Limb (tissue), 2 donors: Measurements from ENCODE around the gene XYLB.
"Not testable (repeated sequence)": the region's sequence is repeated elsewhere in the genome, so short reads cannot be mapped to it uniquely, and the experiment has no call there.

ENCODE experiments used
- DNase-seq, 2 donors: peaks; one replicate each; pipeline ENCODE4 v3.0.0-alpha.2; 2016; ENCODE audit errors: extremely low spot score in 2 of 2

Gene XYLB

GRCh38 chr3:38392604-38393163 lies 46.1 kb downstream of the XYLB start:
- DNase-seq = no peak

DNA sequence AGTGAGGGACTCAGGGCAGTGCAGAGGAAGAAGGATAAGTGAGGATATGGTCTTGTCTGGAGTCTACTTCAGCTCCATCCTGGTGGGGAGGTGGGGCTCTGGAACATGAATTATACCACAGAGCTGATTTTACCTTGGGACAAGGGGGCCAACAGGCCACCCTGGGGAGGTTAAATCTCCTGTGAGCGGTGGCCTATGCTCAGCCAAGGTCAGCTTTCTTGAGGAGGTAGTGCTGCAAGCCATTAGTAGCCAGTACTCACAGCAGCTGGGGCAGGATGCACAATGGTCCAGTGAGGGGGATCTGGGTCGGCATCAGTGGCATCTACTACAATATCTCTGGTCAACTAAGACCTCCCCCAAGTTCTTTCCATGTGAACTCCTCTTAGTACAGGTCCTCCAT lies 49.7 kb downstream of the XYLB start:
- DNase-seq = no peak

GRCh38 chr3:38396861-38397260 lies 50.3 kb downstream of the XYLB start:
- DNase-seq = no peak

- peak; percentile 22 to 63 for DNase-seq
Observed at GRCh38 chr3:38397320-38397719, 50.7 kb downstream of the XYLB start.

GRCh38 chr3:38401246-38401962 lies 54.8 kb downstream of the XYLB start:
- DNase-seq = no peak

DNA sequence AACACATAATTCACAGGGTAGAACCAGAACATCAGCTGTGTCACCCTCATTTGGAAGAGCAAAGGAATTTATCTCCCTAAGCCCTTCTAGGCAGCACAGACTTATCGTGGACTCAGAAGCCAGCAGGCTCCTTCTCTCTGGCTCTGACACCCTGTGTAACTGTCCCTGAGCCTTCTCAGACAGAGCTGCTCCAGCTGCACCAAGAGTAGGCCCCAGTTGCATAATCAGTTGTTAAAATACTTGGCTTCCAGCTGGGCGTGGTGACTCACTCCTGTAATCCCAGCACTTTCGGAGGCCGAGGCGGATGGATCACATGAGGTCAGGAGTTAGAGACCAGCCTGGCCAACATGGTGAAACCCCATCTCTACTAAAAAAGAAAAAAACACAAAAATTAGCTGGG lies 57.7 kb downstream of the XYLB start:
- DNase-seq = no peak

DNA sequence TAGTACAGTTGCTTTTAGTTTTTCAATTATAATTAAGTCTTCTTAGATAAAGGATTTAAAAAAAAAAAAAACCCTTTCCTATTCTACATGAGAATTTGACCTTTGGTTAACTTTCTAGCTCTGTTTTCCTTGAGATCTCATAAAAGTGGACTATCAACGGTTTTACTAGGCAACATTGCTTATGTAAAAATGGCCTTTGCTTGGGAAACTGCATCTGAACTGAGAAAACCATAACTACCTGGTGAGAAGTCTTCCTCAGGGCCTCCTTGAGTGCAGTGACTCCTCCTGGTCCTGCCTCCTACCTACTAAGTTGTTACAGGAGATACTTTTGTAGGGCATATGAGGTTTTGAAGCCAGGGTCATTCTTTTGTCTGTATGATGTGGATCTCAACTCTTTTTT lies 65.0 kb downstream of the XYLB start:
- DNase-seq = no peak

- DNase-seq = not testable (repeated sequence)
Observed at GRCh38 chr3:38420758-38421157, 74.2 kb downstream of the XYLB start.

GRCh38 chr3:38421679-38422336 lies 75.2 kb downstream of the XYLB start:
- no peak for DNase-seq

GRCh38 chr3:38426798-38427426 lies 80.3 kb downstream of the XYLB start:
- not testable (repeated sequence) for DNase-seq

GRCh38 chr3:38432871-38433658 lies 86.5 kb downstream of the XYLB start:
- not testable (repeated sequence) for DNase-seq

DNA sequence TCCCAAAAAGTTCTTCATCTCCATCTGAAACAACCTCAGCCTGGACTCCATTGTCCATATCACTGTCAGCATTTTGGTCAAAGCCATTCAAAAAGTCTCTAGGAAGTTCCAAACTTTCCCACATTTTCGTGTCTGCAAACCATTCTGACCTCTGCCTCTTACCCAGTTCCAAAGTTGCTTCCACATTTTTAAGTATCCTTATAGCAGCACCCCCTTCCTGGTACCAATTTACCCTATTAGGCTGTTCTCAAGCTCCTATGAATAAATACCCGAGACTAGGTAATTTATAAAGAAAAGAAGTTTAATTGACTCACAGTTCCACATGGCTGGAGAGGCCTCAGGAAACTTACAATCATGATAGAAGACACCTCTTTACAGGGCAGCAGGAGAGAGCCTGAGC lies 87.1 kb downstream of the XYLB start:
- not testable (repeated sequence) for DNase-seq

- DNase-seq = not testable (repeated sequence)
Observed at GRCh38 chr3:38438436-38439069, 92.0 kb downstream of the XYLB start.

- DNase-seq = not testable (repeated sequence)
Observed at GRCh38 chr3:38443205-38443604, 96.6 kb downstream of the XYLB start.

DNA sequence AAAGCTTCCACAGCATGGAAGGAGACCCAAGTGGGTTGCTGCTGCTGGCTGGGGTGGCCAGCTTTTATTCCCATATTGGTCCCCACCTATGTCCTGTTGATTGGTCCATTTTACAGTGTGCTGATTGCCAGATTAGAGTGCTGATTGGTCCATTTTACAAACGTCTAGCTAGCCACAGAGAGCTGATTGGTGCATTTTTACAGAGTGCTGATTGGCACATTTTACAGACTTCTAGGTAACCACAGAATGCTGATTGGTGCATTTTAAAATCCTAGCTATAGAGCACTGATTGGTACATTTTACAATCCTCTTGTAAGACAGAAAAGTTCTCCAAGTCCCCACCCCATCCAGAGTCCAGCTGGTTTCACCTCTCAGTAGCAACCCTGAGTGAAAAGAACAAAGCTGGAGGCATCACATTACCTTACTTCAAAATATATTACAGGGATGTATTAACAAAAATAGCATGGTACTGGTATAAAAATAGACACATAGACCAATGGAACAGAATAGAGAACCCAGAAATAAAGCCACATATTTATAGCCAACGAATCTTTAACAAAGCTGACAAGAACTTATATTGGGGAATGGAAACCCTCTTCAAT lies 99.6 kb downstream of the XYLB start:
- DNase-seq = no peak

DNA sequence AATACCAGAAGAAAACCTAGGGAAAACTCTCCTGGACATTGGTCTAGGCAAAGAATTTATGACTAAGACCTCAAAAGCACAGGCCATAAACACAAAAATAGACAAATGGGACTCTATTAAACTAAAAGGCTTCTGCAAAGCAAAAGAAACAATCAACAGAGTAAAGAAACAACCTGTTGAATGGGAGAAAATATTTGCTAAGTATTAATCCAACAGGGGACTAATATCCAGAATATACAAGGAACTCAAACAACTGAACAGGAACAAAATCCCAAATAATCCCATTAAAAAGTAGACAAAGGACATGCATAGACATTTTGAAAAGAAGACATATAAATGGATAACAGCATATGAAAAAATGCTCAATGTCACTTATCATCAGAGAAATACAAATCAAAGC lies 100.2 kb downstream of the XYLB start:
- no peak for DNase-seq

DNA sequence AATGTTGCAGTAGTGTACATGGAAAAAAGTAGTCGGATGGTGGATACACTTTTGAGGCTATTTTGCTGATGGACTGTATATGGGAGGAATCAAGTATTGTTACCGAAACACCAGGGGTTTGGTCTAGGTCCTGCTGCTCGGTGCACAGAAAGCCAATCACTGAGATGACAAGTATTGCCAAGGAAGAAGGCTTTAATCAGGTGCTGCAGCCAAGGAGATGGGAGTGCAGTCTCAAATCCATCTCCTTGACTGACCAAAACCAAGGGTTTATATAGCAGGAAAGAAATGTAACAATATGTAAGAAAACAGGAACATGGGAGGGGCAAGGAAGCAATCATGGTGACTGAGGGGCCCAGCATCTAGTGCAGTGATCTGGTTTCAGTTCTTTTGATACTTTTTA lies 104.3 kb downstream of the XYLB start:
- no peak for DNase-seq

GRCh38 chr3:38453075-38453912 lies 106.7 kb downstream of the XYLB start, which contains the start of gene ACVR2B:
Gene ACVR2B (plus strand): TSS chr3:38453890. CDS start chr3:38454323, 433 bp downstream.
- peak; percentile 86 to 93 for DNase-seq

GRCh38 chr3:38453913-38454177 lies 107.3 kb downstream of the XYLB start:
- DNase-seq = no peak
